Right renal pelvis (tissue), 4 donors: ENCODE measurements around the gene CAND1. TPM values are rescaled to one million over a fixed set of nuclear protein-coding genes. Genes with fewer than 3 reads are reported as not detected.

Experiments
- DNase-seq, 4 donors: peaks; one replicate each; pipeline ENCODE4 v3.0.0-alpha.2; 2013; ENCODE audit warnings: low read depth in 4 of 4, low spot score in 3 of 4, missing footprints in 1 of 4
- polyA plus RNA-seq, 4 donors: library from polyadenylated mRNA; unstranded; fragments of 120-200 nt; gene quantifications; one replicate each; pipeline ENCODE4 v1.2.1, GENCODE V29; 2013; ENCODE audit not compliant: insufficient read length in 4 of 4

Gene CAND1
- polyA plus RNA-seq, 4 donors, result 181 to 227 (median 208) TPM

DNA sequence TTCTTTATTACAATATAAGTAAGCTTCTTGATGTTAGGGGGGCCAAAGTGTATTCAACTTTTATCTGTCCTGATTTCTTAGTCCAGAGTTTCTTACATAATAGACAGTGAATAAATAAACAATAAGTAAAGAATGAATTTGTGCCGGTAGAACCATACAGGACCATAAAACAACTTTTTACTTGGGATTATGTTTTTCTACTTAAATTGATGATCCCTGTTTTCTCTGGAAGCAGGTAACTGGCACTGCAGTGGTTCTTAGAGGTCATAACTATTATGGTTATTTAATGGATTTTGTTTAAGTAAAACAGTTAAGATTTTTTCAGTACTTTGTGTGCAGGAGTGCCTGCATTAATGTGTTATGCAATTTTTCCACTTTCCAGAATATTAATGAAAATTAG is 10.5 kb downstream of the CAND1 start:
- no peak for DNase-seq

- DNase-seq, result no peak
These were observed 10.9 kb downstream of the CAND1 start for GRCh38 chr12:67280088-67280487.

- no peak for DNase-seq
These were observed 11.4 kb downstream of the CAND1 start for GRCh38 chr12:67280572-67280971.

GRCh38 chr12:67284561-67284960 is 15.4 kb downstream of the CAND1 start:
- no peak for DNase-seq

- no peak for DNase-seq
These were observed 17.1 kb downstream of the CAND1 start for GRCh38 chr12:67286257-67286656.

GRCh38 chr12:67287311-67287710 is 18.2 kb downstream of the CAND1 start:
- no peak for DNase-seq

GRCh38 chr12:67288561-67288960 is 19.4 kb downstream of the CAND1 start:
- no peak for DNase-seq

GRCh38 chr12:67290378-67290777 is 21.2 kb downstream of the CAND1 start:
- no peak for DNase-seq

- no peak for DNase-seq
These were observed 30.4 kb downstream of the CAND1 start for GRCh38 chr12:67299526-67299925.

- no peak for DNase-seq
These were observed 30.8 kb downstream of the CAND1 start for GRCh38 chr12:67299926-67300325.

DNA sequence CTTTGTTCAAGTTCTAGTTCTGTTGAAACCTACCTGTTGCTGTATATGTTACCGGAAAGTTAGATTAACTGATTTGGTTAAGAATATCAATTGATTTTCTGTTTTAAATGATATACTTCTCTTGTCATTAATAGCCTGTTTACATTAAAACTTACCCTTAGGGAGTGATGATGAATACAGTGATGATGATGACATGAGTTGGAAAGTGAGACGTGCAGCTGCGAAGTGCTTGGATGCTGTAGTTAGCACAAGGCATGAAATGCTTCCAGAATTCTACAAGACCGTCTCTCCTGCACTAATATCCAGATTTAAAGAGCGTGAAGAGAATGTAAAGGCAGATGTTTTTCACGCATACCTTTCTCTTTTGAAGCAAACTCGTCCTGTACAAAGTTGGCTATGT is 33.0 kb downstream of the CAND1 start:
- DNase-seq, result no peak

- no peak for DNase-seq
These were observed 36.4 kb downstream of the CAND1 start for GRCh38 chr12:67305544-67305943.

GRCh38 chr12:67306712-67307111 is 37.6 kb downstream of the CAND1 start:
- no peak for DNase-seq

DNA sequence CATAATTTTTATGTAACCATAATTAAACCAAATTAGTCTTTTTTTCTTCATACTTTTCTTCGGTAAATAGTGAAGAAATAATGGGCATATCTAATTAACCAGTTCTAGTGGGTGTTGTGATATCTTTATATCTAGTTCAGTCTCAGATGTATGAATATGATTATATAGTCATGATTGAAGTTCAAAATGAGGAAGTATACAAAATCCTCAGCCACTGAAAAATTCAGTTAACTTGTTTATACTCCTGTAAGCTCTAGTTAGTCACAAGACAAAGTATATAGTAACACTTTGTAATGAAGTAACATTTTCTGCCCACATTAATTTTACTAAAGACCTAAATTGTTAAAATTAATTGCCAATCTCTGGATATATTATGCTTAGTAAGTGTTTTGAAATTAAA is 46.5 kb downstream of the CAND1 start:
- DNase-seq, result no peak

DNA sequence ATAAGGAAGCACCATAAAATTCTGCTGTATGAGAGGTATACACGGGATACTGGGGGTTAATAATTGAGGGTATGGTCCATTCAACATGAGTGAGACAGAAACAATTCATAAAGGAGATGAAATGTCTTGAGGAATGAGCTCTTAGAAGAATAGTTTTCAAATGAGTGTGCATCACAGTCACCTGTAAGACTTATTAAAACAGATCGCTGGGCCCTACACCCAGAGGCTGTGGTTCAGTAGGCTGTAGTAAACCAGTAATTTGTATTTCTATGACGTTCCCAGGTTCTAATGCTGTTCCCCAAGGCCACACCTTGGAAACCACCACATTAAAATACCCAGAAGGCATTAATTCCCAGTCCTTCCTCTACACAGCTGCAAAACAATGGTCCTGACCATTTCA is 49.6 kb downstream of the CAND1 start:
- no peak for DNase-seq

GRCh38 chr12:67319936-67320335 is 50.8 kb downstream of the CAND1 start:
- DNase-seq, result no peak

DNA sequence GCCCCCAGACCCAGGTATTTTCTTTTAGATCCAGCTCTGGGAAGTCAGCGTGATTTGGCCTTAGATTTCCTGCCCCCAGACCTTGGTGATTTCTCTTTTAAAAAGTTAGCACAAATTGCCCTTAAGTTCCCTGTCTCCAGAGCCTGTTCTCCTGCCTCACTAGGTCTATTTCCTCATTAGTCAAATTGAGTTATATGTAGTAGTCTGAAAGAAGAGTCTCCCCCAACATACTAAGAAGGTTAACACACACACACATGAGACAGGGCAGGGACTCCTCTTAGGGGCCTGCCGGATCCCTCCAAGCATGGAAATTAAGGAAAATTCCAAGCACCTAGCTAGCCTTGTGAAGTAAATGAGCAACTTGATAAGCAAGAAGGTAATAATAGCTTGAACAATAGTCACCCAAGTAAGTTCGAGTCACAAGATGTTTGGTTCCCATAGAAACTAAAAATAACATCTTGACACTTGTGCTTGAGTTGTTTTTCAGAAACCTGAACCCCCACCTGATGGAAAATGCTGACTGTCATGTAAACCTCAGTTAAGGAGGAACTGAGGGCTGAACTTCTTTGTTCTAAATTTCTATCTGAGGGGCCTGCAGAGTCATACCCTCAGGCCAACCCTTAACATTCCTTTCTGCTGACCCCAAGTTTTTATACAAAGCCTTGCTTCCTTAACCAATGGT is 51.6 kb downstream of the CAND1 start:
- no peak for DNase-seq

DNA sequence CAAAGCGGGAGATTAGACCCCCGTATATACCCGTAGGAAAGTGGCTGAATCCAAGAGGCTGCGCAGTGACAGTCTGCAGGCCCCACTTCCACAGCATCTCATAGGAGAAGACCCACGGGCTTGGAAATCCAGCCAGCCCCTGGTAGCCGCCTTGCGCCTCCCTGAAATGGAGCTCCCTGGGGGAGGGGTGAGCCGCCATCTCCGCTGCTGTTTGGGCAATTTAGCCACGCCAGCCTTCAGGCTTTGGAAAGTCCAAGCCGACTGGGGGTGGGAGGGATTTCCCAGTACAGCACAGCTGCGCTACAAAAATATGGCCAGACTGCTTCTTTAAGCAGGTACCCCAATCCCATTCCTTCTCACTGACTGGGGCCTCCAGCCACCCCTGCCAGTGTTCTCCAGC is 53.4 kb downstream of the CAND1 start:
- no peak for DNase-seq

GRCh38 chr12:67323007-67323406 is 53.8 kb downstream of the CAND1 start:
- DNase-seq, result no peak

GRCh38 chr12:67326637-67327036 is 57.5 kb downstream of the CAND1 start:
- no peak for DNase-seq

GRCh38 chr12:67327466-67327865 is 58.3 kb downstream of the CAND1 start:
- no peak for DNase-seq

GRCh38 chr12:67331123-67331522 is 62.0 kb downstream of the CAND1 start:
- DNase-seq, result no peak

DNA sequence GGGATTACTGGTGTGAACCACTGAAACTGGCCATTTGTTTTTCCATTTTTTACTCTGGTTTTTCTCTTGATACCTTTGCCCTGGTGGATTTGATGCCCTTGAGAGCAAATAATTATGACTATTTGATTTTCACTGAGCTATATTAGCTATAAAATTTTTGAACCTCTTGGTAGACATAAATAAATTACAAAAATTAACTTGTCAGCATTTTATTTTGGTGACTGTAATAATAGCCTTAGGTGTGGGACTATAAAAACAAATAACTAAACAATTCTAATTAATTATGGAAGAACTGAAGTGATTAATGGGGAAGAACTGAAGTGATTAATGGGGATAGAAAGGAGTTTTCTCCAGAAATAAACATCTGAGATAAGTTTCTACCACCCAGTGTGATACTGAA is 62.7 kb downstream of the CAND1 start:
- no peak for DNase-seq
